GM12878 (cell line): ENCODE data around the gene CDH15. TPM values are rescaled to one million over a fixed set of nuclear protein-coding genes. Genes with fewer than 3 reads are reported as not detected.

Experiments used
- BRCA1 ChIP-seq: IDR thresholded peaks from 2 replicates; pipeline ENCODE4 v1.6.1; 2011; ENCODE audit warnings: low read depth, low read length, improper control_type of control experiment
- CEBPB ChIP-seq, 2 experiments: fragments of 150-350 bp in 1 of 2; IDR thresholded peaks; 2 replicates each; pipeline ENCODE4 v1.6.1; 2012 to 2014; ENCODE audit warnings: low read depth in 2 of 2, low read length in 2 of 2, borderline replicate concordance in 1 of 2, inconsistent platforms in 1 of 2
- CTCF ChIP-seq, 3 experiments: IDR thresholded peaks in 2 of 3; conservative IDR thresholded peaks in 1 of 3; 2 replicates each; pipeline ENCODE4 v1.5.1; 2011; ENCODE audit warnings: low read depth in 3 of 3, low read length in 3 of 3, mild to moderate bottlenecking in 3 of 3, control low read depth in 2 of 3, moderate library complexity in 2 of 3, inconsistent platforms in 1 of 3, mixed read lengths in 1 of 3; ENCODE audit not compliant: control insufficient read depth in 2 of 3, insufficient read depth in 1 of 3; ENCODE audit errors: extremely low read depth in 1 of 3
- DPF2 ChIP-seq: fragments of 450-650 bp; IDR thresholded peaks from 2 replicates; pipeline ENCODE4 v1.6.1; 2017; ENCODE audit warnings: mild to moderate bottlenecking
- ESRRA ChIP-seq: IDR thresholded peaks from 2 replicates; pipeline ENCODE4 v1.6.1; 2012; ENCODE audit warnings: mild to moderate bottlenecking, low read length, improper control_type of control experiment
- IKZF2 ChIP-seq, 2 experiments: fragments of 450-650 bp; IDR thresholded peaks; 2 replicates each; pipeline ENCODE4 v1.6.1; 2017; ENCODE audit warnings: mild to moderate bottlenecking in 2 of 2, moderate library complexity in 2 of 2
- MXI1 ChIP-seq: fragments of 150-350 bp; IDR thresholded peaks from 2 replicates; pipeline ENCODE4 v1.6.1; 2011; ENCODE audit warnings: low read depth, mild to moderate bottlenecking, inconsistent platforms, low read length, improper control_type of control experiment
- PBX3 ChIP-seq: IDR thresholded peaks from 2 replicates; pipeline ENCODE4 v1.6.1; 2011; ENCODE audit warnings: mild to moderate bottlenecking, low read depth, low read length, moderate library complexity; ENCODE audit not compliant: insufficient replicate concordance
- PKNOX1 ChIP-seq: fragments of 450-650 bp; IDR thresholded peaks from 2 replicates; pipeline ENCODE4 v1.6.1; 2016; ENCODE audit warnings: mild to moderate bottlenecking
- TCF12 ChIP-seq: IDR thresholded peaks from 2 replicates; pipeline ENCODE4 v1.6.1; 2011; ENCODE audit warnings: low read depth, mild to moderate bottlenecking, low read length
- ZBED1 ChIP-seq: IDR thresholded peaks from 2 replicates; pipeline ENCODE4 v1.6.1; 2016; ENCODE audit warnings: borderline replicate concordance
- ZNF217 ChIP-seq: fragments of 450-650 bp; IDR thresholded peaks from 2 replicates; pipeline ENCODE4 v1.6.1; 2017; ENCODE audit warnings: antibody characterized with exemption, mild to moderate bottlenecking
- polyA plus RNA-seq, 11 experiments: library from polyadenylated mRNA; depleted of rRNA in 4 of 11; unstranded in 6 of 11; stranded (reverse) in 5 of 11; fragments of >200 nt; fragmentation: Nextera tagmentation in 4 of 11; fragmentation: Illumina TruSeq in 1 of 11; extraction: Ambion mirVana in 4 of 11; extraction: Trizol in 1 of 11; gene quantifications; 1 replicate in 1 of 11; 2 replicates in 10 of 11; pipeline versions ENCODE4 v1.2.1 to v1.2.3, GENCODE V29; 2011 to 2016; ENCODE audit warnings: inconsistent platforms in 2 of 11, missing spikeins in 2 of 11, low read depth in 1 of 11
- total RNA-seq, 4 experiments: library from RNA; depleted of rRNA in 3 of 4; stranded (reverse); fragments of >200 nt in 3 of 4; fragmentation: Illumina TruSeq in 1 of 4; extraction: Trizol in 1 of 4; gene quantifications; 2 replicates each; pipeline versions ENCODE4 v1.2.1 to v1.2.3, GENCODE V29; 2013 to 2021
- TF ChIP-seq, protein P1 (sequence below): IDR thresholded peaks from 2 replicates; pipeline ENCODE4 v1.6.1; 2012; ENCODE audit warnings: low read length, inconsistent platforms

Gene CDH15
- total and polyA plus RNA-seq, 10 of the 15 experiments (the other 5 are each of a cell fraction or from before 2014, with no cell fraction given) = 0.02 to 0.06 TPM; not detected in 8

- TF ChIP-seq DPF2 = no peak
- TF ChIP-seq BRCA1 = no peak
- no peak for TF ChIP-seq IKZF2 (IDR thresholded peaks at IDR 0.05)
- no peak for TF ChIP-seq PBX3
- TF ChIP-seq, protein P1, sequence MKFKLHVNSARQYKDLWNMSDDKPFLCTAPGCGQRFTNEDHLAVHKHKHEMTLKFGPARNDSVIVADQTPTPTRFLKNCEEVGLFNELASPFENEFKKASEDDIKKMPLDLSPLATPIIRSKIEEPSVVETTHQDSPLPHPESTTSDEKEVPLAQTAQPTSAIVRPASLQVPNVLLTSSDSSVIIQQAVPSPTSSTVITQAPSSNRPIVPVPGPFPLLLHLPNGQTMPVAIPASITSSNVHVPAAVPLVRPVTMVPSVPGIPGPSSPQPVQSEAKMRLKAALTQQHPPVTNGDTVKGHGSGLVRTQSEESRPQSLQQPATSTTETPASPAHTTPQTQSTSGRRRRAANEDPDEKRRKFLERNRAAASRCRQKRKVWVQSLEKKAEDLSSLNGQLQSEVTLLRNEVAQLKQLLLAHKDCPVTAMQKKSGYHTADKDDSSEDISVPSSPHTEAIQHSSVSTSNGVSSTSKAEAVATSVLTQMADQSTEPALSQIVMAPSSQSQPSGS = no peak
- no peak for TF ChIP-seq PKNOX1
- no peak for TF ChIP-seq CTCF (IDR thresholded peaks at IDR 0.05 in 2 of 3, conservative IDR thresholded peaks at IDR 0.05 in 1 of 3; ENCODE audit: control insufficient read depth in 2 of 3, extremely low read depth in 1 of 3, insufficient read depth in 1 of 3, low read depth in 3 of 3, low read length in 3 of 3)
- TF ChIP-seq TCF12 = no peak
- no peak for TF ChIP-seq ESRRA
- TF ChIP-seq ZNF217 = no peak
- no peak for TF ChIP-seq CEBPB (IDR thresholded peaks at IDR 0.05; ENCODE audit: borderline replicate concordance in 1 of 2, low read depth in 2 of 2, low read length in 2 of 2)
- TF ChIP-seq MXI1 = no peak
- TF ChIP-seq ZBED1 = no peak
- TF ChIP-seq, all 136 proteins: peak for 0
These were observed 42.2 kb upstream of the CDH15 start (continued) for GRCh38 chr16:89129378-89129777.
